HG03097 (cell line): ENCODE measurements around the gene UBE2I.

Experiments used
- ATAC-seq: cut with Tn5 transposase; IDR thresholded peaks from one replicate; pipeline ENCODE4 v1.9.1; 2021; ENCODE audit not compliant: unreplicated experiment, low FRiP score

Gene UBE2I

DNA sequence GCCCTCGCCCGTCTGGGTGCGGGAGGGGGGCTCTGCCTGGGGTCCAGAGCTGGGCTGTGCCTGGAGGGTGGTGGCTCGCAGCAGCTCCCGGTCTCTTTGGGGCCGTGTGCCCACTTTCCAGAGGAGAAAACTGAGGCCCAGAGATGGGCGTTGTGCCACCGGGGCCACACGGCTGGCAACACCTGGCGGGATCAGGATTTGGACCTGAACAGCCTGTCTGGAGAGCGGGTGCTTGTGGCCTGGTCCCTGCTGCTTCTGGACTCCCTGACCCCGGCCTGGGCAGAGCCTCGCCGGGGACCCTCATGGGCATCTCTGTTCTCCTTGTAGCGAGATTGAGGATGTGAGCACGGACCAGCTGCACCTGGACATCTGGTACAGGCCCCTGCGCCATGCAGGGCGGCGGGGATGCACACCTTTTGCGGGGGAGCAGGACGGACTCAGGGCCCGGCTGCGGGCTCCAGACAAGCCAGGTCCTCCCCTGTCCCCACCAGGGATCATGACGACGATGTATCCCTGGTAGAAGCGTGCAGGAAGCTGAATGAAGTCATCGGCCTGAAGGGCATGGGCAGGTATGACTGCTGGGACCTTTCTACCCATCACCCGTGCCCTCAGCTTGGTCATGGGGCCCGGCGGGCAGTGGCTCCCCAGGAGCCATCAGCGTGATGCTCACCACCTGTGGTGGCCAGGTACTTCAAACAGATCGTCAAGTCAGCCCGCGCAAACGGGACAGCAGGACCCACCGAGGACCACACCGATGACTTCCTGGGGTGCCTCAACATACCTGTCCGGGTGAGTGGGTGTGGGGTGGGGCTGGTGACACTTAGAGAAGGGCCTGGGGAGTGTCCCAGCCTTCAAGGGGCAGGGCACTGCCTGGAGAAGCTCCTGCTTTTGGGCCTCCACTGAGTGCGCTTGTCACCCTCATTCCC, 32.3 kb downstream of the UBE2I start:
- no peak for ATAC-seq

DNA sequence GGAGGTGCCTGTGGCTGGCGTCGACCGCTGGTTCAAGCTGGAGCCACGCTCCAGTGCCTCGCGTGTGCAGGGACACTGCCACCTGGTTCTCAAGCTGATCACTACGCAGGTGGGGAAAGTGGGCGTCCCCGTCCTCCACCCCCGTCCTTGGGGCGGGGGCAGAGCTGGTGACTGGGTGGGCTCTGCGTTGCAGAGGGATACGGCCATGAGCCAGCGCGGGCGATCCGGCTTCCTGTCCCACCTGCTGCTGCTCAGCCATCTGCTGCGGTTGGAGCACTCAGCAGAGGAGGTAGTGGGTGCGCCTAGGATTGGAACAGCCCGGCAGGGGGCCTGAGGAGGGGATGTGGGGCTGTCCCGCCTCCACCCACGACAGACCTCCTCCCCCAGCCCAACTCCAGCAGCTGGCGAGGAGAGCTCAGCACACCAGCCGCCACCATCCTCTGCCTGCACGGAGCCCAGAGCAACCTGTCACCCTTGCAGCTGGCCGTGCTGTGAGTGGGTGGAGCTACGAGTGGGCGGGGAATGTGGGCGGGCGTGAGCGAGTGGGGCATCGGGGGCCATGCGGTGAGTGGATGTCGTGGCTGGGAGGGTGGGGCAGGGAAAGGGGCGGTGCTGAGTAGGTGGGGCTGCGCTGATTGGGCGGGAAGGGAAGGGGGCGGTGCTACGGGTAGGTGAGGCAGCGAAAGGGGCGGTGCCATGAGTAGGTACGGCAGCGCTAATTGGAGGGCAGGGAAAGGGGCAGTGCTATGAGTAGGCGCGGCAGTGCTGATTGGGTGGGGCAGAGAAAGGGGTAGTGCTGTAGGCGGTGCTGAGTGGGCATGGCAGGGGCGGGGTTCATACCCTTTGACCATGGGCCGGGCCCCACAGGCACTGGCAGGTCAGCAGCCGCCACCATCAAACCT, 33.3 kb downstream of the UBE2I start:
- peak; percentile 74 for ATAC-seq

DNA sequence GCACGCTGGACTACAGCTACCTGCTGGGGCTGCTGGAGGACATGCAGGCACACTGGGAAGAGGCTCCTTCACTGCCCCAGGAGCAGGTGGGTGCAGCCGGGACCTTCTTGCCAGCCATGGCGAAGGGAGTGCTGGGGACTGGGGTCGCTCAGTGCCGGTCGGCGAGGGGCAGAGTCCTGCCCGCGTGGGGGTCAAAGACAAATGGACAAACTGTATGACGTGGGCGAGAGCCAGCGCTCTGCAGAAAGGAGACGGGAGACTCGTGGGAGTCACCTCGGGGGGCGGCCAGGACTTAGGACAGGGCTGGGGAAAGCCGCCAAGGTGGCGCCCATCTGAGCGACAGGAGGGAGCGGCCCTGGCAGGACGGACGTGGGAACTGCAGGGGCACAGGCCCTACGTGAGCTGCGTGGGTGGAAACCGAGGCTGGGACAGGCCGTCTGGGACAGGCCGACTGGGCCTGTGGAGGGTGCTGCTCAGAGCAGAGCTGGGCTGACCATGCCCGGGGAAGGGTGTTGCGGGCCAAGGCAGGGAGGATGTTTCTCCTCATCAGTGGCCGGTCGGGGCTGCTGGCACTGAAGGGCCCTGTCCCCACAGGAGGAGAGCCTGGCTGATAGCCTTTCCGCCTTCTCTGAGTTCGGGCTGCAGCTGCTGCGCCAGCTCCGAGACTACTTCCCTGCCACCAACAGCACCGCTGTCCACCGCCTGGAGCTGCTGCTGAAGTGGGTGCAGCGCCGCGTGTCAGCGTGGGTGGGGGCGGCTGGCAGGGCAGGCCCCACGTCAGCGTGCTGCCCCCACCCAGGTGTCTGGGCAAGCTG, 34.2 kb downstream of the UBE2I start:
- ATAC-seq: no peak

DNA sequence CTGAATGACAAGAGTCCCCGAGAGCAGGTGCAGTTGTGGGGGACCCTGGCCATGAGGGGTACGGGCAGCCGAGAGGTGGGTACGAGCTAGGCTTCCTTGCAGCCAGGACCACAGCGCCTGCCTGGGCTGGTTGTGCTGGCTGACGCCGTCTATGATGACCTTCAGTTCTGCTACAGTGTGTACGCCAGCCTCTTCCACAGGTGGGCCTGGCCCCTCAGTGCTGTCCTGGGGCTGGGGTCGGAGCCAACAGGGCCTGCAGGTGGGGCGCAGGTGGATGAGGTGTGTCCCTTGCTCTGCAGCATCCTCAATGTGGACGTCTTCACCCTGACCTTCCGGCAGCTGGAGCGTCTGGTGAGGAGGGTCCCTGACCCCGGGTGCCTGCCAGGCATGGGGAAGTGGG, 35.1 kb downstream of the UBE2I start:
- ATAC-seq: no peak

DNA sequence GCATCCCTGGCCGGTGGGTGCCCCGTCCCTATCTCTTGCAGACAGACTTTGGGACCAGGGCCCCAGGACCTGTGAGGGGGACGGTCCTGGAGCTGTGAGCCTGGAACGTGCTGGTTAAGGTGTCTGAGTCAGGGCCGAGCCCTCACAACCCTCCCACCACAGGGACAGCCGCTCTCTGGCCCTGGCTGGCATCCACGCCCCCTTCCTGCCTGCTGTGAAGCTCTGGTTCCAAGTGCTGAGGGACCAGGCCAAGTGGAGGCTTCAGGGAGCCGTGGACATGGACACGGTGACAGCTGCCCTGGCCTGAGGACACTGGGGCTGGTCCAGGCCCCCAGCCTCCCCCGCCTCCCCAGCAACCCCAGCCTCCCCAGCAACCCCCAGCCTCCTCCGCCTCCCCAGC, 35.7 kb downstream of the UBE2I start:
- no peak for ATAC-seq

DNA sequence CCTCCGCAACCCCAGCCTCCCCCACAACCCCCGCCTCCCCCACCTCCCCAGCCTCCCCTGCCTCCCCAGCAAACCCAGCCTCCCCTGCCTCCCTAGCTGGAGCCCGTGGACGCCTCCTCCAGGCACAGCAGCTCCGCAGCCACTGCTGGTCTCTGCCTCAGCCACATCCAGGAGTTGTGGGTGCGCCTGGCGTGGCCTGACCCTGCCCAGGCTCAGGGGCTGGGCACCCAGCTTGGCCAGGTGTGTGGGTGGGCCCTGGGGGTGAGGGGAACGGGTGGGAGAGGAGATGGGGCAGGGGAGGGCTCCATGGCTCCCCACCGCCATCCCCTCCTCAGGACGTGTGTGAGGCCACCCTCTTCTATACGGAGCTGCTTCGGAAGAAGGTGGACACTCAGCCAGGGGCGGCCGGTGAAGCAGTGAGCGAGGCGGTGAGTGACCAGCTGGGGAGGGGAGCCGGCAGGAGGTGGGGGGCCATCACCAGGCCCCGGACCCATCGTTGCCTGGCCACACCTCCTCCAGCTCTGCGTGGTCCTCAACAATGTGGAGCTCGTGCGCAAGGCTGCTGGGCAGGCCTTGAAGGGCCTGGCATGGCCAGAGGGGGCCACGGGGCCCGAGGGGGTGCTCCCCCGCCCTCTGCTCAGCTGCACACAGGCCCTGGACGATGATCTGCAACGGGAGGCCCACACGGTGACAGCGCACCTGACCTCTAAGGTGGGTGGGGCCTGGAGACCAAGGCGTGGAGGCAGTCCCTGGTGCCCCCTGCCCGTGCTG, 36.4 kb downstream of the UBE2I start:
- no peak for ATAC-seq

DNA sequence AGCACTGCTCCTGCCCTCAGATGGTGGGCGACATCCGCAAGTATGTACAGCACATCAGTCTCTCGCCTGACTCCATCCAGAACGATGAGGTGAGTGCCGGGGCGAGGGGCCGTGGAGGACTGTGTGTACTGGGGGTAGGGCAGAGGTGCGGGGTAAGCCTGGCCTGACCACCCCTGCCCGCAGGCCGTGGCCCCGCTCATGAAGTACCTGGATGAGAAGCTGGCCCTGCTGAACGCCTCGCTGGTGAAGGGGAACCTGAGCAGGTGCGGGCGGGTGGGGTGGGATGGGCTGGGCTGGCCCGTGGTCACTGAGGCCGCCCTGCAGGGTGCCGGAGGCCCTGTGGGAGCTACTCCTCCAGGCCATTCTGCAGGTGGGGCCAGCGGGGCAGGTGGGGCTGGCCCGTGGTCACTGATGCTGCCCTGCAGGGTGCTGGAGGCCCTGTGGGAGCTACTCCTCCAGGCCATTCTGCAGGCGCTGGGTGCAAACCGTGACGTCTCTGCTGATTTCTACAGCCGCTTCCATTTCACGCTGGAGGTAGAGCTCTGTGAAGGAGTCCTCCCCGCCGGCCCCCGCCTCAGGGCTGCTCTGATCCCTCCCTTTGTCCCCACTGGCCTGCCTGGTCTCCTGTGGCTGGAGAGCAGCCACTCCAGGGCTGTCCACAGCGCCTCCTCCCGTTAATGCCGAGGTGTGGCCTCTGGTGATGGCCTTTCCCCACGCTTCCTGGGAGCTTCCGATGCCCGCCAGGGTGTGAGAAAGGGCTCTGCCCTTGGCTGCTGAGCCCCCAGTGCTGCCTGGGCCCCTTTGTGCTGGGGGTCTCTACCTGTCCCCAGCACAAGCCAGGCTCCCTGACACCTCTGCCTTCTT, 37.2 kb downstream of the UBE2I start:
- no peak for ATAC-seq

DNA sequence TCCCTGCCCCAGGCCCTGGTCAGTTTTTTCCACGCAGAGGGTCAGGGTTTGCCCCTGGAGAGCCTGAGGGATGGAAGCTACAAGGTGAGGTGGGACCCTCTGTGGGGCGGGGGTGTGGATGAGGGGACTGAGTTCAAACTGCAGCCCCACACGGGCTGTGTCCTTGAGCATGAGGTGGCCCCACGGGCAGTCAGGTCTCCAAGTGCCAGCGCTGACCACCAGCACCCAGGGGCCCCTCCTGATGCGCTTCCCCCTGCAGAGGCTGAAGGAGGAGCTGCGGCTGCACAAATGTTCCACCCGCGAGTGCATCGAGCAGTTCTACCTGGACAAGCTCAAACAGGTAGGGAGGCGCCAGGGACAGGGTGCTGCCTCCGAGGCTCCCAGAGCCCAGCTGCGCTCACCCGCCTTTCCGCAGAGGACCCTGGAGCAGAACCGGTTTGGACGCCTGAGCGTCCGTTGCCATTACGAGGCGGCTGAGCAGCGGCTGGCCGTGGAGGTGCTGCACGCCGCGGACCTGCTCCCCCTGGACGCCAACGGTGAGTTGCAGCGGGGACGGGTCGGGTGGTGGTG, 37.9 kb downstream of the UBE2I start:
- no peak for ATAC-seq

DNA sequence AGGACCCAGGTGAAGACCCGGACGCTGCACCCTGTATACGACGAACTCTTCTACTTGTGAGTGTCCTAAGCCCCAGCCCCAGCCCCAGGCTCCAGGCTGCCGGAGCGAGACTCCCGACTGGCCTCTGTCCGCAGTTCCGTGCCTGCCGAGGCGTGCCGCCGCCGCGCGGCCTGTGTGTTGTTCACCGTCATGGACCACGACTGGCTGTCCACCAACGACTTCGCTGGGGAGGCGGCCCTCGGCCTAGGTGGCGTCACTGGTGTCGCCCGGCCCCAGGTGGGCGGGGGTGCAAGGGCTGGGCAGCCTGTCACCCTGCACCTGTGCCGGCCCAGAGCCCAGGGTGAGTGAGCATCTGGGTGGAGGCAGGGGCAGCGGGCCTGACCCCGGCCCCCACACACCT, 38.5 kb downstream of the UBE2I start:
- no peak for ATAC-seq

DNA sequence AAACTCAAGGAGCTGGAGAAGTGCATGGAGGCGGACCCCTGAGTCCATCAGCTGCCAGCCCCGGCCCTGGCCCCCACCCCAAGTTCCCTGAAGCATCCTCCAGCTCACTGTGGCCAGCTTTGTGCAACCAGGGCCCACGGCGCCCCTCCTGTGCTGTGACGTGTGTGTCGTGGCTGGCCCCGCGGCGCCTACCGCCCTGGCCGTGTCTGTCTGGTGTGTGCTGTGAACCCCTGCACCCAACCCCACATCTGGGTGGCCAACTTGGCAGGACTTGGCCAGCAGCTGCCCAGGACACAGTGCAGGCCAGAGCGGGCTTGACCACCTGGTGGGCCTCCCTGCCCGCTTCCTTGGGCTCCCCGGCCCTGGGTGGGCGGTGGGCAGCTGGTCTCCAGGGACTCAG, 39.0 kb downstream of the UBE2I start:
- no peak for ATAC-seq

DNA sequence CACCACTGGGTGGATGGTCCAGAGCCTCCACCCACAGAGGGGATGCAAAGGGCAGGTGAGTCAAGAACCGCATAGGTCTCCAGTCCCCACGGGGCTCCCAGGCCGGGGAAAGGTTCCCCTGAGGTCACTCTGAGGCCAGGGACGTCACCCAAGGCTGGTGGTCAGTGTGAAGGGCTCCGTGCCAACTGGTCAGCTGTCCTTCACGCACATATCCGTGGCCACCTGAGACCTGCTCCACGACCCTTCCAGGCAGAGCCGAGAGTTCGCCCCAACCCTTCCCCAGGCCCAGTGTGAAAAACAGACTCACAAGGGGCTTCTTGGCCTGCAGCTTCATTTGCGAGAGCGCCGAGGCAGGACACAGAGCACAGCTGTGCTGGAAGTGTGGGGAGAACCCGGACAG, 39.5 kb downstream of the UBE2I start:
- no peak for ATAC-seq

DNA sequence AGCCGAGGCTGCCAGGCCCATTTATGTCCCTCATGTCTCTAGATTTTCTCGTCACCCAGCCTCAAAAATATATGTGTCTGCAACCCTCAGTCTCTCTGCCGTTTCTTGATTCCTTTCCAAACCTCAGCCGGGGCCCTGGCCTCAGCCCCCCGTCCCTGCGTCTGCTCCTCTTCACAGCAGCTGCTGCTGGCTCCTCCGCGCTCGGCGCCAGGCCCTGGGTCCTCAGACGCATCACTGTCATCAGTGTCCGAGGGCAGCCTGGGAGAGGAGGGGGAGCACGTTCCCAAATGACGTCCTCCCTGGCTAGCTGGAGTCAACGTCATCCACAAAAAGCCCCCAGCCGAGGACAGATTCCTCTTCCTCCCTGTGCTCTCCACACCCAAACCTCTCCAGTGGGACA, 39.9 kb downstream of the UBE2I start:
- no peak for ATAC-seq

DNA sequence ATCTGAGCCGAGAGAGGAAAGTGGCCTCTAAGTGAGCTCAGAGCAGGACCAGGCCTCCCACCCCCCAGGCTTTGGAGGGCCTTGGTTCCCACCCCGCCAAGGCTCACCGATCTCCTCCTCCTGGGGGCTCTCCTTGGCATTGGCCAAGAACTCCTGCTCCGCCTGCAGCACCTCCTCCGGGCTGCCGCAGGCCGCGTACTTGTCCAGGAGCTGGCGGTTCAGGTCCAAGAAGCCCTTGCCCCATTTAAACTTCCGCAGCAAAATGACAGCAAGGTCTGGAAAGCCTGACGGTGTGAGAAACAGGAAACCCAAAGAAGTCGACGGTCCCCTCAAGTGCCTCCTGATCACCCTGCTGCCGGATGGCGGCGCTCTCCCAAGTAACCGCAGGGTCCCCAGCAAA, 40.5 kb downstream of the UBE2I start:
- ATAC-seq: no peak

DNA sequence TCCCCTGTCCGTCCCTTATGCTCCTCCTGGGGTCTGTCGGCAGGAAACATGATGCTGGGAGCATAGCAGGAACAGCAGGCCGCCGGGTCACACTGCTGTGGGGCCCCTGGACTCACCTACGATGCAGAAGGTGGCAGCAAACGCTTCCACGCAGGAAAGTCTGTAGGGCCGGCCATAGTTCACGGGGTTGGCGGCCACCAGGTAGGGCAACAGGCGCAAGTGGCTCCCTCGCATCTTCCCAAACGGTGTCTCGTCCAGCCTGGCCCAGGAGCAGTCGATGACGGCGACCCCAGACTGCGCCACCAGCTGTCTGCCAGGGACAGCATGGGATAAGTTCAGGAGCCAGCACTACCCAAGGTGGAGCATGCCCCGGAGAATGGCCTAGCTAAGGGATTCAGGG, 41.3 kb downstream of the UBE2I start:
- no peak for ATAC-seq

DNA sequence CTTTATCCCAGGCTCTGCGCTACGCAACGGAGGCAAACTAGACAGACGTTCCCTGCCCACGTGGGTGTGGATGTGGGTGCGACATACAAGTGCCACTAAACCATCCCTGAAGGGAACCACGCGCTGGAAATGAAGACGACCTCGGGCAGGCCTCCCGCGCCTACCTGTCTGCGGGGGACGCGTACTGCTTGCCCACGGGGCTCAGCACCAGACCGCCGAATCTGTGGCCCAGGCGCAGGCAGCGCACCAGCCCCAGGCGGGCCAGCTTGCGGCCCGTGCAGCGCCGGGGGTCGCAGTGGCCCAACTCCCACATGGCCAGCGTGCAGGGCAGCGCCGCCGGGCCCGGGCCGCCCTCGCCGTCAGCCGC, 41.8 kb downstream of the UBE2I start:
- ATAC-seq: peak; percentile 7

DNA sequence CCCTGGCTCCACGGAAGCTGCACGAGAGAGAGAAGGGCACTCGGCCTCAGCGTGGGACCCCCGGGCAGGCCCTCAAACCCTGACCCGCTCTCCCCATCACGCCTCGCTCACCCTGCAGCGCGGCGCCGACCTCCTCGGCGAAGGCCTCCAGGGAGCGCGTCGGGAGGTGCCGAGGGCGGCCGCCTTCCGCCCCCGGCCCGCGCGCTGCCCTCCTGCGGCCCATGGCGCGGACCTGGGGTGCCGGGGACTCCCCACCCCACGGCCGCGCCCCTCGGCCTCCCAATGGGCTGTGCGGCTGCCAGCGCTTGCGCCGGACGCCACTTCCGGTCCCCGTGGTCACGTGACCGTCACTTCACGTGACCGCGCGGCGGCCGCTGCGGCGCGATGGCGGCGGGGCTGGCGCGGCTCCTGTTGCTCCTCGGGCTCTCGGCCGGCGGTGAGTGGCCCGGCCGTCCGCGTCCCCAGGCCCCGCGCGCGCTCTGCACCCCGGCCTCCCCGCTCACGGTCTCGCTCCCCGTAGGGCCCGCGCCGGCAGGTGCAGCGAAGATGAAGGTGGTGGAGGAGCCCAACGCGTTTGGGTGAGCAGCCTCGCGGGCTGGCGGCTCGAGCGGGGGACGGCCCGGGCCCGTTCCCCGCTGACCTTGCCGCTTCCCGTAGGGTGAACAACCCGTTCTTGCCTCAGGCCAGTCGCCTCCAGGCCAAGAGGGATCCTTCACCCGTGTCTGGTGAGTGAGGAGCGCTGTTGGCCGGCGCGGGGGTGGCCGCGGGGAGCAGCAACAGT, 42.3 kb downstream of the UBE2I start, which contains the start of the genes GNPTG and TSR3:
Gene GNPTG (plus strand): TSS at position 350 of the 781 bp plus-strand sequence. CDS start 35 bp downstream, at position 385.
Gene TSR3 (minus strand): TSS at position 297 of the 781 bp plus-strand sequence. CDS start 74 bp downstream, at position 223.
- peak; percentile 50 for ATAC-seq

DNA sequence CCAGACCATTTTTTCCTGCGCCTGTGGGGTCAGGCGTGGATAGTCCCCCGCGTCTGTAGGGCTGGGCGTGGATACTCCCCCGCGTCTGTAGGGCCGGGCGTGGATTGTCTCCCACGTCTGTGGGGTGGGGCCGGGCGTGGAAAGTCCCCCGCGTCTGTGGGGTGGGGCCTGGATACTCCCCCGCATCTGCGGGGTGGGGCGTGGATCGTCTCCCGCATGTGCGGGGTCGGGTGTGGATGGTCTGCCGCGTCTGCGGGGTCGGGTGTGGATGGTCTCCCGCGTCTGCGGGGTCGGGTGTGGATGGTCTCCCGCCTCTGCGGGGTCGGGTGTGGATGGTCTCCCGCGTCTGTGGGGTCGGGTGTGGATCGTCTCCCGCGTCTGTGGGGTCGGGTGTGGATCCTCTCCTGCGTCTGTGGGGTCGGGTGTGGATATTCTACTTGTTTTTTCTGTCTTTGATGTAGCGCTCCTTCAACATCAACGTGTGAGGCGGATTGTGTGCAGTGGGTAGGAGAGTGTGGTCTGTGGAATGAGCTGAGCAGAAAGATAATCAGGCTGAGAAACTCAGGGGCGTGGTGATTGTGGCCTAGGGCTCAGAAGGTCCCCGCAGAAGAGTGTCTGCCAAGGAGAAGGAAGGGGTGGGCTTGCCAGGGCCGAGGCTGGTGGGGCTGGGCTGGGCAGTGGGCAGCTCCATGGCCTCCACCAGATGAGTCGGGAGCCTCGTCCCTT, 45.5 kb downstream of the UBE2I start:
- no peak for ATAC-seq
